ENCODE measurements around the gene TPD52L2.

TPD52L2 gene

DNA sequence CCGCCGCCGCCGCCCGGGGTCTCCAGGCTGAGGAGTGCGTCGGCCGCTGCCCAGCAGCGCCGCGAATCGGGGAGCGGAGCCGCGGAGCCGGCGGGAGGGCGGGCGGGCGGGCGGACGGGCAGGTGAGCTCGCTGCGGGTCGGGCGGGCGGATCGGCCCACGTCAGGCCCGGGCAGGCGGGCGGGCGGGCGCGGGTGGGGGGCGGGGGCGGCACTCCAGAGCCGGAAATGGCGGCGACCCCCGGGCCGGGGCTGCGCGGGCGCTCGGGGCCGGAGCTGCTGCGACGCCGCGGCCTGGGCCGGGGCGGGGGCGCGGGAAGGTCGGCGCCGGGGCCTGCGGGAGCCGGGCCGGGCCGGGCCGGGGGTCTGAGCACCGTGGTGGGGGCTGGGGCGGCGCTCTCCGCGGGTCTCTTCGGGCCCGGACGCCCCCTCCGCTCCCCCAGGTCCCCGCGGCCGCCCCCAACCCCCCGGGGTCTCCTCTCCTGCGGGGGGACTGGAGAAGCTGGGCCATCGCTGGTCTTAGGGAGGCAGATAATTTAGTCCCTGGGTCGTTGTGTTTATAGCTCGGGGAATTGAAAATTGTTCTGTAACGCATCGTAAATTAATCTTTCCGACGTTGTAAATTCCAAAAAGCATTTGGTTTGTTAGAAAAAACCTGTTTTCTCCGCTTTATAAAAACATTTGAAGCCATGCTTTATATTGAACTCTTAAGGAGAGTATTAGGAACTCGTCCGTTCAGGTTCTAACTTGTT is 30.3 kb downstream of the TPD52L2 start:
- TF ChIP-seq, protein P1, sequence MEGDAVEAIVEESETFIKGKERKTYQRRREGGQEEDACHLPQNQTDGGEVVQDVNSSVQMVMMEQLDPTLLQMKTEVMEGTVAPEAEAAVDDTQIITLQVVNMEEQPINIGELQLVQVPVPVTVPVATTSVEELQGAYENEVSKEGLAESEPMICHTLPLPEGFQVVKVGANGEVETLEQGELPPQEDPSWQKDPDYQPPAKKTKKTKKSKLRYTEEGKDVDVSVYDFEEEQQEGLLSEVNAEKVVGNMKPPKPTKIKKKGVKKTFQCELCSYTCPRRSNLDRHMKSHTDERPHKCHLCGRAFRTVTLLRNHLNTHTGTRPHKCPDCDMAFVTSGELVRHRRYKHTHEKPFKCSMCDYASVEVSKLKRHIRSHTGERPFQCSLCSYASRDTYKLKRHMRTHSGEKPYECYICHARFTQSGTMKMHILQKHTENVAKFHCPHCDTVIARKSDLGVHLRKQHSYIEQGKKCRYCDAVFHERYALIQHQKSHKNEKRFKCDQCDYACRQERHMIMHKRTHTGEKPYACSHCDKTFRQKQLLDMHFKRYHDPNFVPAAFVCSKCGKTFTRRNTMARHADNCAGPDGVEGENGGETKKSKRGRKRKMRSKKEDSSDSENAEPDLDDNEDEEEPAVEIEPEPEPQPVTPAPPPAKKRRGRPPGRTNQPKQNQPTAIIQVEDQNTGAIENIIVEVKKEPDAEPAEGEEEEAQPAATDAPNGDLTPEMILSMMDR (IDR thresholded peaks at IDR 0.05) = no peak
- no peak for DNase-seq (ENCODE audit: low spot score)
- peak overlapping the region; percentile 82 for H3K4me3 ChIP-seq
- peak overlapping the region; percentile 42 to 90 for H3K27ac ChIP-seq

DNA sequence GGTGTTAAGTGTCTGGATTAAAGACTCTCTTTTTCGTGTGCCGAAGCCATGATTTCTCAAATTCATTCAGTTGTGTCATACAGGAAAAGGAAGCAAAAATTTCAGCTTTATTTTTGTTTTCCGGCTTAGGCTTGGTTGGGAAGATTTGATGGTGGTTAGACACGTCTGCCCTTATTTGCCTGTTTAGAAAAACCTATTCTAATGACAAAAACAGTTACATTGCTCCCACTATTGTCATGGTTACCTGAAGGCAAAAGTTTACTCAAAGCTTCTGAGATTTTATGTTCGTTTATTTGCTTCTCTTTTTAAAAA is 30.8 kb downstream of the TPD52L2 start:
- peak overlapping the region; percentile 82 for H3K4me3 ChIP-seq
- TF ChIP-seq, protein P1 (IDR thresholded peaks at IDR 0.05) = no peak
- peak overlapping the region; percentile 42 to 90 for H3K27ac ChIP-seq
- DNase-seq (ENCODE audit: low spot score) = no peak

DNA sequence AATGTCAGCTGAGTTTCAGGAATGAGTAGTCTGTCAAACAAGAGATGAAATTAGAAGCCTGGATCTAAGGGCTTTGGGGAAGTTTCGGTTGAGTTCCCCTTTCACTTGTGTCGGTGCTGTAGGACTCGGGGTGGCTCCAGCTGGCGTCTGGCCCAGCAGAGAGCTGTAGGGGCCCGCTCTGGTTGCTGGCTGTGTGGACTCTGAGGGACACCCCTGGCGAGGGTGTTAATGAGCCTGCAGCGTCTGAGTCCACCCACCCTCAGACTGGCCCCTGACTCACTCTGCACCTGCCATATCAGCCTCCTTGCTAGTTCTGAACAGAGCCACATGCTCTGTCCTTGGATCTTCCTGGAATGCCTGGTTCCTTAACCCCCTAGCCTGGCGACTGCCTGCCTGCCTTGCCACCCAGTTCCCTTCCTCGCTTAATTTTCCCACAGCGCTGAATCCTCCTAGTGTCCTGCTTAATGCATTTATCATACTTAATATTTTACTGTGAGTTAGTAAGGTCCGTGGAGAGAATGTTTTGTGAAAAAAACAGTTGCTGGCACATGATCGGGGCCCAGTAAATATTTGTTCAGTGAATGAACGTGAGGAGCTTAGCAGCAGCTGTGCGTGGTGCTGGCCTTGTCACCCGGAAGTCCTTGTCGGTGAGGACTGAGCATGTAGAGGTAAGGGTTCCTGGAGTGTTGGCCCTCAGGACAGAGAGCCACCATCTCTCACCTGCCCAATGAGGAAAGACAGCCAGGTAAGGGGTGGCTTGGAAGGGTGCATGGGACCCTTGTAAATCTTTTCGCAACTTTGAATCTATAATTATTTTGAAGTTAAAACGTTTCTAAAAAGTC is 31.4 kb downstream of the TPD52L2 start:
- Histone ChIP-seq H3K27ac (peak overlapping the region in 1 of 2 donors; percentile 90), H3K4me3 (peak overlapping the region; percentile 82)
- TF ChIP-seq, protein P1 (IDR thresholded peaks at IDR 0.05) = no peak
- DNase-seq (ENCODE audit: low spot score) = no peak

DNA sequence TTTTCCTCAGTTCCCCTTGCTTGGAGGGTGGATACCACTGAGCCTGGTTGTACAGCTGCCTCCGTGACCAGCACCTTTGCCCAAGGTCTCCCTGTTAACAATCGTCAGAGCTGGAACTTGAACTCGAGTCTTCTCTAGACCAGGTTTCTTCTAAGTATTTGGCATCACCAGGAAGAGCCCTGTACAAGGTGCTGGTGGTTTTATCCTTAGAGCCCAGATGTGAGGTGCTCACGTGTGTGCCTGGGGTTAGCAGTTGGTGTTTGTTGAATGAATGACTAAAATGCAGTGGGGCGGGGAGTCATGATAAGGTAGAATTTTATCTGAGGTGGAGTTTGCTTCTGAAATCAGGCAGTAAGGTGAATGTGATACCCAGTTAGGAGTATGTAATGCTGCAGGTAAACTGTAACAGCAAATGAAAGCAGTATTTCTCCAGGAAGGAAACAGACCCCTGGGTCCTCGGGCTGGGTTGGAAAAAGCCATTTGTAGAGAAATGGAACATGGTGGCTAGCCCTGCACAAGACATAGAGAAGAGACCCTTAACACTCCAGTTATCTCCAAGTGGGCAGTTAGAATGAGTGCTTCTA is 33.0 kb downstream of the TPD52L2 start:
- DNase-seq (ENCODE audit: low spot score) = no peak
- Histone ChIP-seq H3K4me3 (no peak overlapping the region), H3K27ac (no peak overlapping the region)
- TF ChIP-seq, protein P1 (IDR thresholded peaks at IDR 0.05) = no peak

DNA sequence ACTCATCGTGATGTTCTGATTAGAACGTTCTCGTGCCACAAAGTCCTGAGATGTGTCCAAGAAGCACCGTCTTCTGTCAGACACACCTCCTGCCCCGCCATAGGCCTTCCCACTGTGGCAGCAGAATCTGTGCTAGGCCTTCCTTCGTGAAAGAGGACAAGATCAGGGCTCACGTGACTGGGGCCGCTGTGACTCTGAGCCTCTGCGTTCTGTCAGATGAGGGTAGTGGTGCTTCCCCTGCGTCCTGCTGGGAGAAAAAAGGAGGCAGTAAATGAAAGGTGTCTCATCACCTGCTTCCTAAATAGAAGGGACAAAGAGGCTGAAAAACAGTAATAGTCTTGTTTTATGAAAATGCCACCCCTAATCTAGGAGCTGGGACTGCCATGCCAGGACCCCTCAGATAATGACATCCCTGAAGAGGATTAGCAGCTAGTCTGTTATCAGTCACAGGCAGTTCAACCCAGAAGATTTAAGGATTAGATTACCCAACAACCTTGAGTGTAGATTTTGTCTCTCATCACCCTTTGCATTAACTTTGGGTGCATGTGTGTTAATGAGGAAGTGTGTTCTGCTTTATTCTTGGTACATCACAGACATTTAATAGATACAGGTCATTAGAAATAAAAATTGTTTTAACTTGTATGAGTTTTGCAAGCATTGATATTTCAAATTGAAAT is 34.0 kb downstream of the TPD52L2 start:
- TF ChIP-seq, protein P1 (IDR thresholded peaks at IDR 0.05) = no peak
- DNase-seq (ENCODE audit: low spot score) = no peak
- H3K4me3 ChIP-seq = no peak overlapping the region
- H3K27ac ChIP-seq = no peak overlapping the region

DNA sequence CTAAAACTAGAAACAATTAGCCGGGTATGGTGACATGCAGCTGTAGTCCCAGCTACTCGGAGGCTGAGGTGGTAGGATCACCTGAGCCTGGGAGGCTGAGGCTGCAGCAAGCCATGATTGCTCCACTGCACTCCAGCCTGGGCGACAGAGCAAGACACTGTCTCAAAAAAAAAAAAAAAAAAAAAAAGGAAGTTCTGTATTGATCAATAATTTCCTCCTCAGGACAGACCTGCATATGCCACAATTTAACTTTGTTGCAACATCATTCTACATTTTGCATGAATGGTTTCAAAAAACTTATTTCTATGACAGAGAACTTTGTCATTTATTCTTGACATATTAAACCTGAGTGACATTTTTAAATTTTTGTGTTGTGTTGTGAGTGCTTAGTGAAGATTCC is 35.3 kb downstream of the TPD52L2 start:
- TF ChIP-seq, protein P1 (IDR thresholded peaks at IDR 0.05) = no peak
- Histone ChIP-seq H3K27ac (no peak overlapping the region), H3K4me3 (no peak overlapping the region)
- DNase-seq (ENCODE audit: low spot score) = no peak

Data from coronary artery (tissue), 2 donors.